Activated CD4-positive, alpha-beta T cell treated with anti-CD3 and anti-CD28 coated beads for 4 hours (primary cell): ENCODE measurements around the gene RNF121.
A peak's percentile ranks its signal among the peaks of the same experiment; 100 is the strongest.

Experiments
- DNase-seq, 2 donors: peaks; one replicate each; pipeline ENCODE4 v3.0.0-alpha.2; 2020

Gene RNF121

GRCh38 chr11:72039856-72040401 lies 111.1 kb downstream of the RNF121 start:
- no peak for DNase-seq

DNA sequence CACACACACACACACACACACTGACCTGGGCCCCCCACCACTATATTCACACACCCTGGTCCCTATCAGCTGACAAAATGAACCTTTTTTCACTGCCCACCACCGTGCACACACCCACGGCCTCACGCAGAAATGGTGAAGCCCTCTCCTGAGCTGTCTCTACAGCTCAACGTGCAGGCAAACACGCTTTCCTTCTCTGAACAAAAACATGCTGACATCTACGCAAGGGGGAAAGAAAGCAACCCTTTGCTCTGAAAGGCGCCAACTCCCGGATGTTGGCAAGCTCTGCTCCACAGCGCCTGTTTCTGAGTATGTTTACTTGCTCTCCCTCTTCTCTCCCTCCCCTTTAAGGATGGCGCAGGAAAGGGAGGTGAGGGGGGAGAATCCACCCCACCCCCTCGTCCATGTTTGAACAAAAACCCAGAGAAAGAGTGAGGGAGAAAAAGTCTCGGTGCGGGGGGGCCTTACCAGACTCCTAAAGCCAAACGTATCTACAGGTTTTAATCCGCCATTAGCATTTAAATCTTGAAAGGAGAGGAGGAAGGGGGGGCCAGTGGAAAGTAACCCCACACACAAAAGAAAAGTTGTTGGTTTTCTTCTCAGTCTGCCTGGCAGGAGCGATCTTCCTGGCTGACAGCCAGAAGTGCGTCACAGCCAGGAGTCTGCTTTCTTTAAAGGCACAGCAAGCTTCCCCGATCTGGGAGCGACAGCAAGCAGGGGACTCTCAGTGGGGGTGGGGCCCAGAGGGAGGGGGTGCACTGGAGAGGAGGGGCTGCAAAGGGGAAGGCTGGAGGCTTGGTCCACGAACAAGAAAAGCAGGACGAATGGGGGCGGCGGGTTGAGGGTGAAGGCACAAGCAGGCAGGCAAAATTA lies 111.9 kb downstream of the RNF121 start:
- peak; percentile 72 to 75 for DNase-seq

- peak; percentile 31 to 40 for DNase-seq
Measured at GRCh38 chr11:72041364-72042063, 112.7 kb downstream of the RNF121 start.

GRCh38 chr11:72042064-72042745 lies 113.4 kb downstream of the RNF121 start:
- DNase-seq: no peak

GRCh38 chr11:72045849-72046248 lies 117.0 kb downstream of the RNF121 start:
- DNase-seq: no peak
